ENCODE data around the gene ZPLD1.

ZPLD1 gene

GRCh38 chr3:102521246-102521645 lies 86.4 kb downstream of the ZPLD1 start:
- no peaks in the 10 kb centered on the region for H3K9me3 Mint-ChIP-seq
- peaks cover 12% of the 10 kb centered on the region for H3K27me3 Mint-ChIP-seq
- no peaks in the 10 kb centered on the region for H3K36me3 Mint-ChIP-seq
- no peak overlapping the region for H3K27ac Mint-ChIP-seq
- ATAC-seq (ENCODE audit: low read depth), result no peak
- no peak for DNase-seq (ENCODE audit: low spot score in 2 of 2)
- H3K4me1 Mint-ChIP-seq, result peaks cover 11% of the 10 kb centered on the region
- no peak overlapping the region for H3K4me3 Mint-ChIP-seq

- Mint-ChIP-seq H3K4me3 (no peak overlapping the region), H3K27me3 (peaks cover 9% of the 10 kb centered on the region), H3K9me3 (no peaks in the 10 kb centered on the region), H3K27ac (no peak overlapping the region), H3K4me1 (peaks cover 11% of the 10 kb centered on the region), H3K36me3 (no peaks in the 10 kb centered on the region)
- DNase-seq (ENCODE audit: low spot score in 2 of 2), result no peak
- peak; percentile 37 for ATAC-seq (ENCODE audit: low read depth)
Observed at GRCh38 chr3:102525624-102526023, 90.8 kb downstream of the ZPLD1 start.

GRCh38 chr3:102526865-102527264 lies 92.0 kb downstream of the ZPLD1 start:
- DNase-seq (ENCODE audit: low spot score in 2 of 2) (no peak), ATAC-seq (ENCODE audit: low read depth) (no peak)
- H3K4me3 Mint-ChIP-seq, result no peak overlapping the region
- H3K27me3 Mint-ChIP-seq, result peaks cover 8% of the 10 kb centered on the region
- H3K4me1 Mint-ChIP-seq, result peaks cover 11% of the 10 kb centered on the region
- H3K36me3 Mint-ChIP-seq, result no peaks in the 10 kb centered on the region
- H3K27ac Mint-ChIP-seq, result no peak overlapping the region
- H3K9me3 Mint-ChIP-seq, result no peaks in the 10 kb centered on the region

- ATAC-seq (ENCODE audit: low read depth) (no peak), DNase-seq (ENCODE audit: low spot score in 2 of 2) (no peak)
- Mint-ChIP-seq H3K36me3 (no peaks in the 10 kb centered on the region), H3K4me3 (no peak overlapping the region), H3K27ac (no peak overlapping the region), H3K4me1 (peaks cover 11% of the 10 kb centered on the region), H3K27me3 (peaks cover 8% of the 10 kb centered on the region), H3K9me3 (no peaks in the 10 kb centered on the region)
Observed at GRCh38 chr3:102528727-102529126, 93.9 kb downstream of the ZPLD1 start.
